Cardiac fibroblast (primary cell): ENCODE measurements around the gene DPAGT1.

ENCODE experiments used
- DNase-seq, 2 donors: peaks; one replicate each; pipeline versions ENCODE4 v3.0.0 to v3.0.0-alpha.2; 2010; ENCODE audit warnings: low read depth in 2 of 2
- H3K4me3 ChIP-seq, 2 donors: replicated peaks in 1 of 2; 1 replicate in 1 of 2; 2 replicates in 1 of 2; pipeline ENCODE4 v1.5.1; 2011; ENCODE audit warnings: low read depth in 2 of 2, low read length in 2 of 2, mild to moderate bottlenecking in 2 of 2, moderate library complexity in 1 of 2
- TF ChIP-seq, protein P1 (sequence below): IDR thresholded peaks from one replicate; pipeline ENCODE4 v1.5.1; 2011; ENCODE audit warnings: low read depth, mild to moderate bottlenecking, low read length, inconsistent platforms

Gene DPAGT1

GRCh38 chr11:119048644-119049043 is 53.0 kb downstream of the DPAGT1 start:
- TF ChIP-seq, protein P1, sequence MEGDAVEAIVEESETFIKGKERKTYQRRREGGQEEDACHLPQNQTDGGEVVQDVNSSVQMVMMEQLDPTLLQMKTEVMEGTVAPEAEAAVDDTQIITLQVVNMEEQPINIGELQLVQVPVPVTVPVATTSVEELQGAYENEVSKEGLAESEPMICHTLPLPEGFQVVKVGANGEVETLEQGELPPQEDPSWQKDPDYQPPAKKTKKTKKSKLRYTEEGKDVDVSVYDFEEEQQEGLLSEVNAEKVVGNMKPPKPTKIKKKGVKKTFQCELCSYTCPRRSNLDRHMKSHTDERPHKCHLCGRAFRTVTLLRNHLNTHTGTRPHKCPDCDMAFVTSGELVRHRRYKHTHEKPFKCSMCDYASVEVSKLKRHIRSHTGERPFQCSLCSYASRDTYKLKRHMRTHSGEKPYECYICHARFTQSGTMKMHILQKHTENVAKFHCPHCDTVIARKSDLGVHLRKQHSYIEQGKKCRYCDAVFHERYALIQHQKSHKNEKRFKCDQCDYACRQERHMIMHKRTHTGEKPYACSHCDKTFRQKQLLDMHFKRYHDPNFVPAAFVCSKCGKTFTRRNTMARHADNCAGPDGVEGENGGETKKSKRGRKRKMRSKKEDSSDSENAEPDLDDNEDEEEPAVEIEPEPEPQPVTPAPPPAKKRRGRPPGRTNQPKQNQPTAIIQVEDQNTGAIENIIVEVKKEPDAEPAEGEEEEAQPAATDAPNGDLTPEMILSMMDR = no peak
- DNase-seq = no peak
- H3K4me3 ChIP-seq = no peak overlapping the region

- DNase-seq = no peak
- TF ChIP-seq, protein P1 = no peak
- H3K4me3 ChIP-seq = no peak overlapping the region
These were observed 54.4 kb downstream of the DPAGT1 start for GRCh38 chr11:119047205-119047604.
